ENCODE data around the gene TMEM79. TPM values are rescaled to one million over a fixed set of nuclear protein-coding genes. Genes with fewer than 3 reads are reported as not detected.

The TMEM79 gene
- total RNA-seq, 1 donor, result 1.4 TPM

DNA sequence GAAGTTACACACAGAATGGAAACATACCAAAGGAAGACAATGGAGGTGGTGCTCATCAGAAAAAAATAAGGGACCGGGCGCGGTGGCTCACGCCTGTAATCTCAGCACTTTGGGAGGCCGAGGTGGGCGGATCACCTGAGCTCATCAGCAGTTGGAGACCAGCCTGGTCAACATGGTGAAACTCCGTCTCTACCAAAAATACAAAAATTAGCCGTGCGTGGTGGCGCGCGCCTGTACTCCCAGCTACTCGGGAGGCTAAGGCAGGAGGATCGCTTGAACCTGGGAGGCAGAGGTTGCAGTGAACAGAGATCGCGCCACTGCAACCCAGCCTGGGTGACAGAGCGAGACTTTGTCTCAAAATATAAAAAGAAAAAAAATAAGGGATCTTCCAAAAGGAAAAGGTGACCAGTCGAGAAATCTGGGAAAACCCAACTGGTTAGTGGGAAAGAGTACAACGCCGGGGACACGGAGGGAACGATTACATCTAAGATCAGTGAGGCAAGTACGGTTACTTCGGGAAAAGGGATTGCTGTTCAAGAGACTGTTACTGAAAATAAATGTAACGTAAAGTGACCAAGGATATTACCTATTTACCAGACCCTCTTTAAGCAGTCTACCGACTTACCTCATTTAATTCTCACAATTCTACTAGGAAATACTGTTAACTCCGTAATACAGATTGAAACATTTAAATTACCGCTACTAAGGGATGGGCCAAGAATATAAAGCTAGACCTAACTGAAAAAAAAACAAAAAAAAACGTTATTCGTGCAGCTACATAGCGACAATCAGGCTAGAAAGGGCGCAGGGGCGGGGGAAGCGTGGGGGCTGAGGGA is 53.1 kb downstream of the TMEM79 start:
- Histone ChIP-seq H3K4me1 (ENCODE audit: insufficient read depth, low read length) (peaks cover 16% of the 10 kb centered on the region), H3K79me2 (ENCODE audit: insufficient read depth, low read length) (peaks cover 42% of the 10 kb centered on the region), H4K20me1 (ENCODE audit: insufficient read depth, low read length) (peaks cover 23% of the 10 kb centered on the region), H2AFZ (ENCODE audit: low read length) (peak overlapping the region; percentile 97), H3K27ac (ENCODE audit: low read depth, low read length) (peak overlapping the region; percentile 84), H3K4me3 (ENCODE audit: insufficient read depth, low read length) (peak overlapping the region; percentile 97), H3K27me3 (ENCODE audit: insufficient read depth, low read length) (no peaks in the 10 kb centered on the region), H3K4me2 (ENCODE audit: insufficient read depth, low read length) (peak overlapping the region; percentile 97), H3K36me3 (ENCODE audit: insufficient read depth, low read length) (peaks cover 42% of the 10 kb centered on the region), H3K9me3 (ENCODE audit: low read depth, low read length) (no peaks in the 10 kb centered on the region)
- TF ChIP-seq, protein P1, sequence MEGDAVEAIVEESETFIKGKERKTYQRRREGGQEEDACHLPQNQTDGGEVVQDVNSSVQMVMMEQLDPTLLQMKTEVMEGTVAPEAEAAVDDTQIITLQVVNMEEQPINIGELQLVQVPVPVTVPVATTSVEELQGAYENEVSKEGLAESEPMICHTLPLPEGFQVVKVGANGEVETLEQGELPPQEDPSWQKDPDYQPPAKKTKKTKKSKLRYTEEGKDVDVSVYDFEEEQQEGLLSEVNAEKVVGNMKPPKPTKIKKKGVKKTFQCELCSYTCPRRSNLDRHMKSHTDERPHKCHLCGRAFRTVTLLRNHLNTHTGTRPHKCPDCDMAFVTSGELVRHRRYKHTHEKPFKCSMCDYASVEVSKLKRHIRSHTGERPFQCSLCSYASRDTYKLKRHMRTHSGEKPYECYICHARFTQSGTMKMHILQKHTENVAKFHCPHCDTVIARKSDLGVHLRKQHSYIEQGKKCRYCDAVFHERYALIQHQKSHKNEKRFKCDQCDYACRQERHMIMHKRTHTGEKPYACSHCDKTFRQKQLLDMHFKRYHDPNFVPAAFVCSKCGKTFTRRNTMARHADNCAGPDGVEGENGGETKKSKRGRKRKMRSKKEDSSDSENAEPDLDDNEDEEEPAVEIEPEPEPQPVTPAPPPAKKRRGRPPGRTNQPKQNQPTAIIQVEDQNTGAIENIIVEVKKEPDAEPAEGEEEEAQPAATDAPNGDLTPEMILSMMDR (IDR thresholded peaks at IDR 0.05; ENCODE audit: extremely low read depth, low read depth, low read length), result no peak
- DNase-seq (ENCODE audit: insufficient read length, low spot score, missing footprints), result peak; percentile 74

DNA sequence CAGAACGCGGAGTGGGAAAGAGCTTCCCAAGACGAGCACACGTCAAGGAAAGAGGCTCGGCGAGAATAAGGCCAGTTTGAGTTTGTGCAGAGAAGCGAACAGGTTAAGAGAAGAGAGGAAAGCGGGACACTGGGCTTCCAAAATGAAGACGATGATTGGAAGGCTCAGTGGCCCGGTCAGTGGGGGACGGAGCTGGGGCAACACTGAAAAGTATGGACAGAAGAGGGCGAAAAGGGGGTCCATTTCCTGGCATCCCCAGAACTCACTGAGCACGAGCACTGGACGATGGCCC is 53.7 kb downstream of the TMEM79 start:
- H3K4me1 ChIP-seq (ENCODE audit: insufficient read depth, low read length), result peaks cover 16% of the 10 kb centered on the region
- peaks cover 36% of the 10 kb centered on the region for H3K36me3 ChIP-seq (ENCODE audit: insufficient read depth, low read length)
- H3K27me3 ChIP-seq (ENCODE audit: insufficient read depth, low read length), result no peaks in the 10 kb centered on the region
- peak overlapping the region; percentile 84 for H3K27ac ChIP-seq (ENCODE audit: low read depth, low read length)
- DNase-seq (ENCODE audit: insufficient read length, low spot score, missing footprints), result no peak
- peaks cover 23% of the 10 kb centered on the region for H4K20me1 ChIP-seq (ENCODE audit: insufficient read depth, low read length)
- H2AFZ ChIP-seq (ENCODE audit: low read length), result peak overlapping the region; percentile 97
- peak overlapping the region; percentile 97 for H3K4me2 ChIP-seq (ENCODE audit: insufficient read depth, low read length)
- peak overlapping the region; percentile 97 for H3K4me3 ChIP-seq (ENCODE audit: insufficient read depth, low read length)
- H3K9me3 ChIP-seq (ENCODE audit: low read depth, low read length), result no peaks in the 10 kb centered on the region
- H3K79me2 ChIP-seq (ENCODE audit: insufficient read depth, low read length), result peaks cover 40% of the 10 kb centered on the region
- TF ChIP-seq, protein P1 (IDR thresholded peaks at IDR 0.05; ENCODE audit: extremely low read depth, low read depth, low read length), result no peak

DNA sequence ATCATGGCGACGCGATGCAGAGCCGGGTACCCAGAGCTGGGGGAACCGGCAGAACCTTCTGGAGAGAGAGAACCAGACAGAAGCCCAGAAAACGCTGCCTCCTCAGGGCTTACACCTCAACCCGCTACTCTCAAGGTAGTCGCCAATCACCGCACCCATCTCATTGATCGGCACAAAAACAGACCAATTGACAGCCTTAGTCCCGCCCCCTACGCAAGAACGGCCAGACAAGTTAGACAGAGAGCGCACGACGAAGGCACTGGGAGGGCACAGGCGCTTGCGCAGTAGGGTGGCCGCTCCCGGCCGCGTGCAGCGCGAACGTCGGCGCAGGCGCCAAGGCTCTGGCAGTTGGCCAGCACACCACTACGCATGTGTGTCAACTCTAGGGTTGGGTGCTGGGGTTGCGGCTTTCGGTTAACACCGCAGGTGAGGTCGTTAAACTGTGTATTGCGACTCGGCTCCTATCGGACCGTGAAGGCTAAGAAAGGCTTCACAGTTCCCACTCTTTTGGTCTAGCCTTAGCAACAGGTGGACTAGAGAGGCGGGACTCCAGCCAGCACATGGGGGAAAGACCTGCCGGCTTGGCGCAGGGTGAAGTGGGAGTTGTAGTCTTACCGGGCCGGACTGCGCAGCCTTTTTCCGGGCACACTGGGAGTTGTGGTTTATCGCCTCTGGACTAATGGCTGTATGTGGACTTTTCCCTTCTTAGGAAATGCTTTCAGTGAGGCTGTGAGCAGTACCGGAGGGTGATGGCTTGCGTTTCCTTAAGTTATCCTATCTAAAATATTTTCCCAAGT is 54.3 kb downstream of the TMEM79 start, which contains the start of the genes CCT3 and TSACC:
Gene CCT3, minus strand, starts transcription at position 113 of the 797 bp plus-strand sequence. Its CDS starts 108 bp downstream, at position 5.
Gene TSACC, plus strand, starts transcription at position 347 of the 797 bp plus-strand sequence. CDS start 1,232 bp downstream, outside the sequence.
- Histone ChIP-seq H3K27ac (ENCODE audit: low read depth, low read length) (peak within 1 kb of the TSS; percentile 84), H4K20me1 (ENCODE audit: insufficient read depth, low read length) (peaks cover 23% of the 10 kb centered on the region), H2AFZ (ENCODE audit: low read length) (peak within 1 kb of the TSS; percentile 99), H3K4me2 (ENCODE audit: insufficient read depth, low read length) (peak within 1 kb of the TSS; percentile 97), H3K4me3 (ENCODE audit: insufficient read depth, low read length) (peak within 1 kb of the TSS; percentile 97), H3K9me3 (ENCODE audit: low read depth, low read length) (no peaks in the 10 kb centered on the region), H3K79me2 (ENCODE audit: insufficient read depth, low read length) (peaks cover 40% of the 10 kb centered on the region), H3K27me3 (ENCODE audit: insufficient read depth, low read length) (peaks cover 3% of the 10 kb centered on the region), H3K4me1 (ENCODE audit: insufficient read depth, low read length) (peaks cover 16% of the 10 kb centered on the region), H3K36me3 (ENCODE audit: insufficient read depth, low read length) (peaks cover 31% of the 10 kb centered on the region)
- TF ChIP-seq, protein P1 (IDR thresholded peaks at IDR 0.05; ENCODE audit: extremely low read depth, low read depth, low read length), result no peak
- DNase-seq (ENCODE audit: insufficient read length, low spot score, missing footprints), result peak; percentile 99

Other genes starting within 250 kb of the TMEM79 start
- gene UBQLN4, start 230.5 kb upstream of the TMEM79 start, total RNA-seq, result 10.6 and 13.0 TPM in 2 replicates
- gene LAMTOR2, start 229.5 kb upstream of the TMEM79 start, total RNA-seq, result 36.6 and 40.1 TPM in 2 replicates
- not detected in 2 replicates for gene RAB25, start 223.2 kb upstream of the TMEM79 start, total RNA-seq
- 0.88 and 1.1 TPM in 2 replicates for gene MEX3A, start 201.9 kb upstream of the TMEM79 start, total RNA-seq
- 774 and 854 TPM in 2 replicates for gene LMNA, start 169.6 kb upstream of the TMEM79 start, total RNA-seq
- 1.5 and 1.8 TPM in 2 replicates for gene SEMA4A, start 130.7 kb upstream of the TMEM79 start, total RNA-seq
- 15.0 and 15.2 TPM in 2 replicates for gene SLC25A44, start 90.2 kb upstream of the TMEM79 start, total RNA-seq
- 31.2 and 34.0 TPM in 2 replicates for gene PMF1, start 71.3 kb upstream of the TMEM79 start, total RNA-seq
- gene BGLAP, start 42.1 kb upstream of the TMEM79 start, total RNA-seq, result 1.5 and 2.2 TPM in 2 replicates
- gene PAQR6, start 36.3 kb upstream of the TMEM79 start, total RNA-seq, result 0.36 and 0.59 TPM in 2 replicates
- gene SMG5, start 1.5 kb upstream of the TMEM79 start, total RNA-seq, result 49.2 and 50.7 TPM in 2 replicates
- 118 and 137 TPM in 2 replicates for gene GLMP, start 11.4 kb downstream of the TMEM79 start, total RNA-seq
- gene VHLL, start 15.0 kb downstream of the TMEM79 start, total RNA-seq, result not detected in 2 replicates
- gene CCT3, start 54.0 kb downstream of the TMEM79 start, total RNA-seq, result 258 and 276 TPM in 2 replicates
- gene TSACC, start 54.2 kb downstream of the TMEM79 start, total RNA-seq, result 0.36 TPM in 1 of 2 replicates, not detected in the other
- gene RHBG, start 84.9 kb downstream of the TMEM79 start, total RNA-seq, result not detected in 2 replicates
- gene MEF2D, start 216.4 kb downstream of the TMEM79 start, total RNA-seq, result 12.4 and 14.1 TPM in 2 replicates